ENCODE measurements around the gene PTGFRN.

DNA sequence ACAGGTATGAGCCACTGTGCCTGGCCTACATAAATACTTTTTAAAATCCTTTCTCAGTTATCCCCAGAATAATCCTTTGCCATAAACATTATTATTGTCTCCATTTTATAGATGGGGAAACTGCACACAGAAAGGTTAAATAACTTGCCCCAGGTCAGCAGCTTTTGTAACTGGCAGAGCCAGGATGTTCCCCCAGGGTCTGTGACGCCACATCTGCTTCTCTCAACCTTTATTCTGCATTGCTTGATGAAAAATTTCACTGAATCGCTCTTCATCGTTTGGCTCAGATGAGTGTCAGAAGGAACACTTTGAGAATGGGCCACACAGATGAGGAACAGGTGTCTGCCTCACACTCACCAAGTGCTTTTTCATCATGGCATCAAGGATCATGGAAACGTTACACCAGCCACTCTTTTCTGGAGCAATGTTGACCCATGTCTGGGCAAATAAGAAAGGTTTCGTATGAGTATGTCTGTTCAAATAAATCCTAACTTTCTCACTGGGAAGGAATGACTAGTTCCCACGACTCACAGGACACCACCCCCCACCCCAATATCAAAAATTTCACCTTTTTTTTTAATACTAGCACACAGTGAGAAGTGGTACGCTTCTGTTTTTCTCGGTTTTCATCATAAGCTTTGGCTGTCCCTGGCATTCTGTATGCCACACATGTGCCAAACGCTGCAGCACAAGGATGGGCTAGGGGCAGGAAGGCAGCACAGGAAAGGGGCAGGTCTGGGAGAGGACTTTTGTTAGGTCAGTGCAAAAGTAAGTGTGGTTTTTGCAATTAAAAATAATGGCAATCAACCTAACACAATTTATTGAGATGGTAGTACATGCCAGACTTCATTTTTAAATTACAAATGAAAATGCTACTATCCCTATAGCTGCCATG lies 9.0 kb upstream of the PTGFRN start:
- TF ChIP-seq ARNTL (CRISPR knock-in tag; IDR thresholded peaks at IDR 0.05; ENCODE audit: borderline replicate concordance, low read depth), result no peak
- TF ChIP-seq, protein P1, sequence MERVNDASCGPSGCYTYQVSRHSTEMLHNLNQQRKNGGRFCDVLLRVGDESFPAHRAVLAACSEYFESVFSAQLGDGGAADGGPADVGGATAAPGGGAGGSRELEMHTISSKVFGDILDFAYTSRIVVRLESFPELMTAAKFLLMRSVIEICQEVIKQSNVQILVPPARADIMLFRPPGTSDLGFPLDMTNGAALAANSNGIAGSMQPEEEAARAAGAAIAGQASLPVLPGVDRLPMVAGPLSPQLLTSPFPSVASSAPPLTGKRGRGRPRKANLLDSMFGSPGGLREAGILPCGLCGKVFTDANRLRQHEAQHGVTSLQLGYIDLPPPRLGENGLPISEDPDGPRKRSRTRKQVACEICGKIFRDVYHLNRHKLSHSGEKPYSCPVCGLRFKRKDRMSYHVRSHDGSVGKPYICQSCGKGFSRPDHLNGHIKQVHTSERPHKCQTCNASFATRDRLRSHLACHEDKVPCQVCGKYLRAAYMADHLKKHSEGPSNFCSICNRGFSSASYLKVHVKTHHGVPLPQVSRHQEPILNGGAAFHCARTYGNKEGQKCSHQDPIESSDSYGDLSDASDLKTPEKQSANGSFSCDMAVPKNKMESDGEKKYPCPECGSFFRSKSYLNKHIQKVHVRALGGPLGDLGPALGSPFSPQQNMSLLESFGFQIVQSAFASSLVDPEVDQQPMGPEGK (CRISPR knock-in tag; IDR thresholded peaks at IDR 0.05; ENCODE audit: borderline replicate concordance), result no peak
- no peak for TF ChIP-seq BACH2 (CRISPR knock-in tag; IDR thresholded peaks at IDR 0.05; ENCODE audit: borderline replicate concordance)
- TF ChIP-seq ZFP3 (CRISPR knock-in tag; IDR thresholded peaks at IDR 0.05), result no peak
- TF ChIP-seq ESRRG (CRISPR knock-in tag; IDR thresholded peaks at IDR 0.05), result no peak
- no peak for TF ChIP-seq RARB (CRISPR knock-in tag; IDR thresholded peaks at IDR 0.05)
- TF ChIP-seq ZNF565 (CRISPR knock-in tag; conservative IDR thresholded peaks at IDR 0.05; ENCODE audit: low read depth), result no peak
- no peak for TF ChIP-seq ZFP30 (CRISPR knock-in tag; IDR thresholded peaks at IDR 0.05)
- TF ChIP-seq TOX (CRISPR knock-in tag; IDR thresholded peaks at IDR 0.05; ENCODE audit: borderline replicate concordance), result no peak
- TF ChIP-seq, protein P2, sequence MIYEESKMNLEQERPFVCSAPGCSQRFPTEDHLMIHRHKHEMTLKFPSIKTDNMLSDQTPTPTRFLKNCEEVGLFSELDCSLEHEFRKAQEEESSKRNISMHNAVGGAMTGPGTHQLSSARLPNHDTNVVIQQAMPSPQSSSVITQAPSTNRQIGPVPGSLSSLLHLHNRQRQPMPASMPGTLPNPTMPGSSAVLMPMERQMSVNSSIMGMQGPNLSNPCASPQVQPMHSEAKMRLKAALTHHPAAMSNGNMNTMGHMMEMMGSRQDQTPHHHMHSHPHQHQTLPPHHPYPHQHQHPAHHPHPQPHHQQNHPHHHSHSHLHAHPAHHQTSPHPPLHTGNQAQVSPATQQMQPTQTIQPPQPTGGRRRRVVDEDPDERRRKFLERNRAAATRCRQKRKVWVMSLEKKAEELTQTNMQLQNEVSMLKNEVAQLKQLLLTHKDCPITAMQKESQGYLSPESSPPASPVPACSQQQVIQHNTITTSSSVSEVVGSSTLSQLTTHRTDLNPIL (CRISPR knock-in tag; IDR thresholded peaks at IDR 0.05; ENCODE audit: low read depth), result no peak
- TF ChIP-seq POU6F1 (CRISPR knock-in tag; IDR thresholded peaks at IDR 0.05; ENCODE audit: borderline replicate concordance, low read depth), result no peak
- TF ChIP-seq TCF4 (CRISPR knock-in tag; IDR thresholded peaks at IDR 0.05; ENCODE audit: borderline replicate concordance), result no peak
- TF ChIP-seq, protein P3, sequence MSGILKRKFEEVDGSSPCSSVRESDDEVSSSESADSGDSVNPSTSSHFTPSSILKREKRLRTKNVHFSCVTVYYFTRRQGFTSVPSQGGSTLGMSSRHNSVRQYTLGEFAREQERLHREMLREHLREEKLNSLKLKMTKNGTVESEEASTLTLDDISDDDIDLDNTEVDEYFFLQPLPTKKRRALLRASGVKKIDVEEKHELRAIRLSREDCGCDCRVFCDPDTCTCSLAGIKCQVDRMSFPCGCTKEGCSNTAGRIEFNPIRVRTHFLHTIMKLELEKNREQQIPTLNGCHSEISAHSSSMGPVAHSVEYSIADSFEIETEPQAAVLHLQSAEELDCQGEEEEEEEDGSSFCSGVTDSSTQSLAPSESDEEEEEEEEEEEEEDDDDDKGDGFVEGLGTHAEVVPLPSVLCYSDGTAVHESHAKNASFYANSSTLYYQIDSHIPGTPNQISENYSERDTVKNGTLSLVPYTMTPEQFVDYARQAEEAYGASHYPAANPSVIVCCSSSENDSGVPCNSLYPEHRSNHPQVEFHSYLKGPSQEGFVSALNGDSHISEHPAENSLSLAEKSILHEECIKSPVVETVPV (CRISPR knock-in tag; IDR thresholded peaks at IDR 0.05), result no peak
- TF ChIP-seq ISL1 (CRISPR knock-in tag; IDR thresholded peaks at IDR 0.05), result no peak
